SK-MEL-5 (cell line): ENCODE results near the gene ANTKMT. TPM values are rescaled to one million over a fixed set of nuclear protein-coding genes. Genes with fewer than 3 reads are reported as not detected.
"Not testable (repeated sequence)": the region's sequence is repeated elsewhere in the genome, so short reads cannot be mapped to it uniquely, and the experiment has no call there.

Source experiments
- DNase-seq: peaks from one replicate; pipeline ENCODE4 v3.0.0-alpha.2; 2016; ENCODE audit warnings: low read depth, low spot score
- in situ Hi-C: cut with HindIII; loops from 2 replicates; pipeline ENCODE4 v1.10.0; 2016; ENCODE audit warnings: low sequenced_read_pairs, high pct_unique_total_duplicates, low pct_unique_long_range_greater_than_20kb
- total RNA-seq: library from RNA; depleted of rRNA; stranded (reverse); fragments of >200 nt; shearing (Covaris generic); gene quantifications from 2 replicates; pipeline ENCODE4 v1.2.3, GENCODE V29; 2014

ANTKMT gene
- total RNA-seq, 1 experiment from 2014 or later = 18.6 TPM

- no peak for DNase-seq
- in situ Hi-C loops = no loop called here
These were observed 12.0 kb upstream of the ANTKMT start for GRCh38 chr16:708959-709358.

GRCh38 chr16:709566-710499 lies 11.1 kb upstream of the ANTKMT start:
- DNase-seq = peak; percentile 48
- in situ Hi-C loops = no loop called here

GRCh38 chr16:710500-711075 lies 10.4 kb upstream of the ANTKMT start:
- in situ Hi-C loops = no loop called here

GRCh38 chr16:711084-711483 lies 9.9 kb upstream of the ANTKMT start:
- in situ Hi-C loops = no loop called here
- DNase-seq = no peak

More at GRCh38 chr16:710500-711075, 10.4 kb upstream of the ANTKMT start:
- no peak for DNase-seq

- DNase-seq = peak; percentile 71
- in situ Hi-C loops = no loop called here
These were observed 9.2 kb upstream of the ANTKMT start for GRCh38 chr16:711548-712320.

- in situ Hi-C loops = not testable (repeated sequence)
- DNase-seq = peak; percentile 96
These were observed 8.2 kb upstream of the ANTKMT start for GRCh38 chr16:712740-713250.

- in situ Hi-C loops = no loop called here
- no peak for DNase-seq
These were observed 6.9 kb upstream of the ANTKMT start for GRCh38 chr16:714079-714478.

GRCh38 chr16:714558-715476 lies 6.1 kb upstream of the ANTKMT start, which contains the start of gene METRN:
METRN (plus strand) TSS chr16:715118; CDS start chr16:715290, 172 bp downstream.
- in situ Hi-C loops = no loop called here
- DNase-seq = peak; percentile 78

- in situ Hi-C loops = no loop called here
- DNase-seq = no peak
These were observed 5.3 kb upstream of the ANTKMT start for GRCh38 chr16:715477-716199.

- in situ Hi-C loops = no loop called here
- peak; percentile 69 for DNase-seq
These were observed 4.8 kb upstream of the ANTKMT start for GRCh38 chr16:716200-716568.

GRCh38 chr16:716768-717325 lies 4.1 kb upstream of the ANTKMT start:
- in situ Hi-C loops = no loop called here
- DNase-seq = no peak

GRCh38 chr16:717450-718245 lies 3.3 kb upstream of the ANTKMT start:
- in situ Hi-C loops = no loop called here
- DNase-seq = no peak

- in situ Hi-C loops = no loop called here
- no peak for DNase-seq
These were observed 2.6 kb upstream of the ANTKMT start for GRCh38 chr16:718389-718788.

- DNase-seq = no peak
- in situ Hi-C loops = no loop called here
These were observed 2.0 kb upstream of the ANTKMT start for GRCh38 chr16:718922-719321.

GRCh38 chr16:719815-720446 lies 1.0 kb upstream of the ANTKMT start:
- peak; percentile 59 for DNase-seq
- in situ Hi-C loops = no loop called here
